ENCODE measurements around the gene ADGRG3.
"Not testable (repeated sequence)": the region's sequence is repeated elsewhere in the genome, so short reads cannot be mapped to it uniquely, and the experiment has no call there.

ADGRG3 gene

DNA sequence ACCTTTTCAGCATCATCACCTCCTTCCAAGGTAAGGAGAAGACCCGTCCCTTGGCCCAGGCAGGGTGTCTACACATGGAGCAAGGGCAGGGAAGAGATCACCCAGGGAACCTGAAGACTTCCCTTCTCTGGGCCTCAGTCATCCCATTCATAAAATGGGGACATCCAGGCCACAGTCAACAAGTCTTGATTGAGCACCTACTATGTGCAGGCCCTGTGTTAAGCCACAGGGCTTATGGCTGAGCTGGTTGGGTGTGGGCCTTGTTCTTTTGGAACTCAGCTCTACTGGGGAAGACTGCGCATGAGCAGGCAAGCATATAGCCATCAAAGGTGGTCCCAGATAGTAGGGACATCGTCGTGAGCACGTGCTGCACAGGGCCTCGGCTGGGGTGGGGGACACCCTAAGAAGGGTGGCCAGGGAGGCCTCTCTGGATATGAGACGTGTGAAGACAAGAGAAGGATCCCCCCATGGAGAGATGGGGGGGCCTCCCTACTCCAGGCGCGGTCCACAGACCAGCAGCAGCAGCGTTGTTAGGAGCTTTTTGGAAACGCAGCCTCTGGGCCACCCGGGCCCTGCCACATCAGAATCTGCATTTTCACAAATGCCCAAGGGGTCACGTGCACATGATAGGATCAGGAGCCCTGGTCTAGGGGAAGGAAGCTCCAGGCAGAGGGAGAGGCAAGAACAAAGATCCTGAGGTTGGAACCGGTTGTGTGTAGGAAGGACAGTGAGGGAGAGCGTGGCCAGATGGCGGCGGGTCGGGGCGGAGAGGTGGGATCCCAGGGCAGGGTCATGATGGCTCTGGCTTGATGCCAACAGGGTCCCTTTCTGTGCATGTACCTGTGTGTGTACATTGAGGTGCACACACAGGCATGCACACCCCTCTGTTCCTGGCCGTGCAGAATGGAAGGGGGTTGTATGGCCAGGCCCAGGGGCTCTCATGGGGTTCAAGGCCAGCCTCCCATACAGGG, 5.9 kb upstream of the ADGRG3 start:
- no peak for DNase-seq (ENCODE audit: low read depth, low spot score)

DNA sequence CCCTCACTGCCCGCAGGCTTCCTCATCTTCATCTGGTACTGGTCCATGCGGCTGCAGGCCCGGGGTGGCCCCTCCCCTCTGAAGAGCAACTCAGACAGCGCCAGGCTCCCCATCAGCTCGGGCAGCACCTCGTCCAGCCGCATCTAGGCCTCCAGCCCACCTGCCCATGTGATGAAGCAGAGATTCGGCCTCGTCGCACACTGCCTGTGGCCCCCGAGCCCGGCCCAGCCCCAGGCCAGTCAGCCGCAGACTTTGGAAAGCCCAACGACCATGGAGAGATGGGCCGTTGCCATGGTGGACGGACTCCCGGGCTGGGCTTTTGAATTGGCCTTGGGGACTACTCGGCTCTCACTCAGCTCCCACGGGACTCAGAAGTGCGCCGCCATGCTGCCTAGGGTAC, 4.7 kb upstream of the ADGRG3 start:
- DNase-seq (ENCODE audit: low read depth, low spot score), result no peak

- no peak for DNase-seq (ENCODE audit: low read depth, low spot score)
These were observed 4.0 kb upstream of the ADGRG3 start for GRCh38 chr16:57663917-57664661.

GRCh38 chr16:57664662-57665025, 3.5 kb upstream of the ADGRG3 start:
- no peak for DNase-seq (ENCODE audit: low read depth, low spot score)

DNA sequence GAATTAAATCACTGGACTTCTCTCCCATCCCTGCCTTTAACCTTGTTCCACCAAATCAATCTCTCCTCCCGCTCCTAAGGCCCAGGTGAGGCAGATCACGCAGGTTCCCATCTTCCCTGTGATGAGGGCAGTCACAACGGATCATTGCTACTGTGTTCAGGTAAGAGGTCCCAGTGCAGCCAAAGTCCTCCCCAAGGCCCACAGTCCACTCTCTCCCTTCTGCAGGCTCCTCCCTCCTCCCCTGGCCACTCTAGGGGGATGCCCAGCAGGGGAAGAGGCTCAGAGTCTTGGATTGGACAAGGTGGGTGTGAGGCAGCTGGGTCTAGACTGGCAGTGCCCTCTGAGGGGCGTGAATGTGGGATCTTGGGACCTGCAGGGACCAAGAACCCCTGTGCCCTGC, 2.6 kb upstream of the ADGRG3 start:
- DNase-seq (ENCODE audit: low read depth, low spot score), result no peak

- no peak for DNase-seq (ENCODE audit: low read depth, low spot score)
These were observed 1.6 kb upstream of the ADGRG3 start for GRCh38 chr16:57666353-57667047.

DNA sequence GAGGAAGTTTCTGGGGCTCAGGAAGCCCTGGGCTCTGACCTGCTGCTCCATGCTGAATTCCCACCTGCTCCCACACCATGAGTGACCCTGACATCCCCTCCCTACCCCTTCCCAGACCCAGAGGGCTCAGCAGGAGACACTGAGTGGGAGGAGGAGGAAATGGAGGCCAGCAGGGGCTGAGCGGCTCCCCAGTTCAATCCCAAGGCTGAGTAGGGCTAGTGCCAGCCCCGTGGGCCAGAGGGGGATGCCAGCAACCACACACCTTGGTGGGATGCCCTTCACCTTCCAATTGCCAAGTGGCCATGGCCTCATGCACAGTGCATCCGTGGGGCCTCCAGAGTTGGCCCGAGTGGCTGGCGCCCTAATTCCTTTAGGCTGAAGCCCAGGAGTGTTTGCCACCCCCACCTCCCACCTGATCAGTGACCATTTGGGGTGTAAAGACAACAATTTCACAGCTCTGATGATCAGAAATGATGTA, 1.0 kb upstream of the ADGRG3 start:
- no peak for DNase-seq (ENCODE audit: low read depth, low spot score)

DNA sequence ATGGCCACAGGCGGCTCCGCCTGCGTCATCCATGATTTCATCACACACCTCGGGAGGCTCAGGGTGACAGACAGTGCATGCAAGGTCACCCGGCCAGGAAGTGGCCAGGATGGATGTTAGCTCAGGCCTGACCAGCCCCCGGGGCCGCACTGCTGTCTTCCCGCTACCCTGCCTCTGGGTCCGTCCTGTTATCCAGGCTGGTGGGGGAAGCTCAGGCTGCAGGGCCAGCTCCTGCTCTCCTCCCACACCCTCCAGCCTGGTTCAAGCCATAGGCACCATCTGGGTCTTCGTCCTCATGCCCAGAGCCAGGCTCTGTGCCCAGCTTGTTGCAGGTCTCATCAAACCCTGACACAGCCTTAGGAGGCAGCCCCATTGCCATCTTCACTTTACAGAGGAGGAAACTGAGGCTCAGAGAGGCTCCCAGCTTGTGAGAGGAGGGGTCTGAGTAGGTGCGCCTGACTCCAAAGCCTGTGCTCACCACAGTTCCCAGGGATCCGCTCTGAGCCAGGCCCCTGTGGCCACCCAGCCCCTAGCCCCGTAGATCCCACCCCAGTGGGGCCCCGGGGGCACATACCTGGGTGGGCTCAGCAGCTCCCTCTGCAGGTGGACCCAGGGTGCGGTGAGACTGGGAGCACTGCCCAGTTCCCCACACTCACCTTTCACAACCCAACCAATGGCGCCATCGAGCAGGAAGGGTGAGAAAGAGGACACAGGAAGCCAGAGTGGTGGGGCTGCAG, 412 bp upstream of the ADGRG3 start:
- no peak for DNase-seq (ENCODE audit: low read depth, low spot score)

DNA sequence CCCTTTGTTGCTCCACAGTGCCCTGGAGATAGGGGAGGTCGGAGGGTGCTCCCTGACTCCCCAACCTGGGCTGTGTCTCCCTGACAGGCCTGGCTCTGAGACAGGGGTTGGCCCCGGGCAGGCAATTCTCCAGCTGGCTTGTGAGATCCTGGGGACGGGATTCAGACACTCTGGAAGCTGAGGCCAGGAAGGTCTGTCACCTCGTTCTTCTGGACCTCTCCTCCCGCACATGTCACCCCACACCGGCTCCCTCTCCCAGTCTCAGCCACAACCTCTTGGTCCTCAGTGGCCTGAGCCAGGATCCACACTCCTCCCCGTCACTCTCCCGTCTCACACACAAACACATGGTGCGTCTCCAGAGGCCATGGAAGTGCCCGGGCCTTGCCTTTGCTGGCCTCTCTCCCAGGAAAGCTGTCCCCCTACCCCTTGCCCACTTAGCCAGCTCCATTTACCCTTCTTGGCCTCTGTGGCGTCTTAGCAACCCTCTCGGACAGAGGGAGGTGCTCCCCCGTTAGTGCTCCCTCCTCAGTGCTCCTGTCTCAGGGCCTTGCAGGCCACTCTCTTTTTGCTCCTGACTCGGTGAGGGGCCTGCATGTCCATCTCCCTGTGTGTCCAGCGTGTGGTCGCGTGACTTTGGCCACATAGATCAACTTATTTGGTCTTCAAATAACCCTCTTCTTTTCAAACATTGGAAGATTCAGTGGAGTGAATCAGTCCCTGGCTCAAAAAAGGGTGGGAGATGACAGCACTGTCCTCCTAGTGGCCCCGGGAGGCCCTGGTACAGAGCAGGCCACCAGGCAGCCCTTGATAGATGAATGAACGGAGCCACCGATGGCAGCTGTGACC, 747 bp downstream of the ADGRG3 start:
- DNase-seq (ENCODE audit: low read depth, low spot score), result no peak

DNA sequence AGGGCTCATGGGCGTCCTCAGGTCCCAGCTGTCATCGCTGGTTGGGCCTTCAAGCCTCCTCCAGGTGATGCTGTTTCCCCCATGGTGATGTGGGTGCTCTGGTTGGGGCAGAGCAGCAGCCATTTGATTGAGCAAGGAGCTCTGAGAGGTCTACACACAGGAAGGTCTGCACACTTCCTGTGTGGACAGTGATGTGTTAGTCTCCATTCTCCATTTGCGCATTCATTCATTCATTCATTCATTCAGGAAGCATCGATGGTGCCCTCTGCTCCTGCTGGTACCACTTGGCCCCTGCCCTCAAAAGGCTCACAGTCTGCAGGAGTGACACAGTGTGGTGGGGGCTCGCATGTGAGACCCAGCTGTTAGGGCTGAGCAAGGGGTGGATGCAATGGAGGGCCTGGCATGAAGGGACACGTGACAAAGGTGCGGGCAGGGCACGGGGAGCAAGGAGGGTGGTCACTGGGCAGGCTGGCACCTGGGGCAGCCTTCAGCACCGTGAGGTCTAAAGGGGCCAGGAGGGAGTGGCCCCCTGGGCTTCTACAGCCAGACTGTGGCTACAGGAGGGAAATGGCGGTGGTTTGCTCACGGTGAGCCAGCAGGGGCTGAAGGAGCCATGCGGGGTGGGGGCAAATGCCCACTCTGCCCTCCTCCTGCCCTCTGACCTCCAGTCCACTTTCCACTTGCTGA, 1.5 kb downstream of the ADGRG3 start:
- no peak for DNase-seq (ENCODE audit: low read depth, low spot score)

- no peak for DNase-seq (ENCODE audit: low read depth, low spot score)
These were observed 2.1 kb downstream of the ADGRG3 start for GRCh38 chr16:57670196-57670595.

DNA sequence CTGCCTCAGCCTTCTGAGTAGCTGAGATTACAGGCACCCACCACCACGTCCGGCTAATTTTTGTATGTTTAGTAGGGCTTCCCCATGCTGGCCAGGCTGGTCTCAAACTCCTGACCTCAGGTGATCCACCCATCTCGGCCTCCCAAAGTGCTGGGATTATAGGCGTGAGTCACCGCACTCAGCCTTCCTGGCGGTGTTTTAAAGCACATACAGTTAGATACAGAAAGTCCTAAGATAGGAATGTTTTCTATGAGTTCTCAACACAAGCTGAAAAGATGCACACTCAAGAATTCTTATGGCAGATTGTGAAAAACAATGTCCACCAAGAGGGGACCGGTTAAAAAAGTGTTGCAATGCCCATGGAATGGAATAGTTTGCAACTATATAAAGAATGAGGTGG, 3.3 kb downstream of the ADGRG3 start:
- not testable (repeated sequence) for DNase-seq (ENCODE audit: low read depth, low spot score)

GRCh38 chr16:57672416-57672815, 4.3 kb downstream of the ADGRG3 start:
- DNase-seq (ENCODE audit: low read depth, low spot score), result no peak

GRCh38 chr16:57672824-57673223, 4.7 kb downstream of the ADGRG3 start:
- no peak for DNase-seq (ENCODE audit: low read depth, low spot score)

- DNase-seq (ENCODE audit: low read depth, low spot score), result no peak
These were observed 7.8 kb downstream of the ADGRG3 start for GRCh38 chr16:57675741-57676551.

DNA sequence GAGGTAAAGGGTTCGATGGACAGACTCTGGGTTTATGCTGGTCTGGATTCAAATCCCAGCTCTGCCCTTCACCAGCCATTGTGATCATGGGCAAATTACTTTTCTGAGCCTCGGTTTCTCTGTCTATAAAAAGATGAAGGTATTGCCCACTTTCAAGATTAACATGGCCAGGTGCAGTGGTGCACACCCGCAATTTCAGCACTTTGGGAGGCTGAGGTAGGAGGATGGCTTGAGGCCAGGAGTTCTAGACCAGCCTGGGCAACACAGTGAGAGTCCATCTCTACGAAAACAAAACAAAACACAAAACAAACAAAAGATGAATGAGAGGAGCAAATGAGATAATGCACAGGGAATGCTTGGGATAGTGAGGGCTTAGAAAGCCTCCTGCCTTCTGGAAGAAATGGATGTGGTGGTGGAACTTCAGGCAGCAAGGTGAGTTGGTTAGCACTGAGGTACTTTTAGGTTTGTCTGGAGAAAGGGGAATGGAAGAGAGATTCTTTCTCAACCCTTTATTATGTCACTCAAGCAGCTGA, 8.5 kb downstream of the ADGRG3 start:
- DNase-seq (ENCODE audit: low read depth, low spot score), result no peak

- DNase-seq (ENCODE audit: low read depth, low spot score), result no peak
These were observed 9.7 kb downstream of the ADGRG3 start for GRCh38 chr16:57677622-57678369.

DNA sequence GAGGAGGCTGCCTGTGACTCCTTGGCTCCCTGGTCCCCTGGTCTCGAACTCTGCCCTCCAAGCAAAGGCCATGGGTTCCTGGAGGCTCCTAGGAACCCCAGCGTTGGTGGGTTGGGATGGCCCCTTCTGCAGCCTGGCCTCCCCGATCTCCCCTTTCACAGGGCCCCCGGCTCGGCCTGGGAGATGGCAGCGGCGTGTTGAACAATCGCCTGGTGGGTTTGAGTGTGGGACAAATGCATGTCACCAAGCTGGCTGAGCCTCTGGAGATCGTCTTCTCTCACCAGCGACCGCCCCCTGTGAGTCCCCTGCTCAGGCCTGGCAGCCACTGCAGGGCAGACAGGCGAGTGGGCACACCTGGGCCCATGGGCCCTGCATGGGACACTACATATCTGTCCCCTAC, 10.9 kb downstream of the ADGRG3 start:
- no peak for DNase-seq (ENCODE audit: low read depth, low spot score)

Data from astrocyte of the hippocampus (primary cell).